K562 (cell line): ENCODE results near the gene COX6A2. TPM values are rescaled to one million over a fixed set of nuclear protein-coding genes. Genes with fewer than 3 reads are reported as not detected.

Experiments used
- ARID4B ChIP-seq: sonication (generic); formaldehyde crosslinking; IDR thresholded peaks from 2 replicates; pipeline ENCODE4 v1.8.0; 2022; ENCODE audit warnings: mild to moderate bottlenecking, missing genetic modification reagents
- ATF7 ChIP-seq: fragments of 450-650 bp; IDR thresholded peaks from 2 replicates; pipeline ENCODE4 v1.7.1; 2014; ENCODE audit warnings: mild to moderate bottlenecking, moderate library complexity
- RBBP5 ChIP-seq: fragments of 200-600 bp; sonication (generic); IDR thresholded peaks from 2 replicates; pipeline ENCODE4 v1.6.1; 2012; ENCODE audit warnings: borderline replicate concordance, mild to moderate bottlenecking, low read length, control low read depth, inconsistent platforms; ENCODE audit not compliant: insufficient read depth, poor library complexity, severe bottlenecking
- SNIP1 ChIP-seq: fragments of 450-650 bp; IDR thresholded peaks from 2 replicates; pipeline ENCODE4 v1.7.1; 2017; ENCODE audit warnings: low read depth, mild to moderate bottlenecking
- USF1 ChIP-seq: sonication (generic); formaldehyde crosslinking; IDR thresholded peaks from 2 replicates; pipeline ENCODE4 v1.9.0; 2022; ENCODE audit warnings: mild to moderate bottlenecking, missing genetic modification reagents
- ZBTB26 ChIP-seq: fragments of 450-650 bp; formaldehyde crosslinking; IDR thresholded peaks from 2 replicates; pipeline ENCODE4 v1.4.0; 2022; ENCODE audit warnings: missing genetic modification characterization
- ZC3H4 ChIP-seq: sonication (generic); formaldehyde crosslinking; IDR thresholded peaks from 2 replicates; pipeline ENCODE4 v1.9.0; 2021; ENCODE audit warnings: missing genetic modification reagents, borderline replicate concordance
- ZNF263 ChIP-seq: sonication (generic); formaldehyde crosslinking; IDR thresholded peaks from 2 replicates; pipeline ENCODE4 v1.8.0; 2022; ENCODE audit warnings: mild to moderate bottlenecking, missing genetic modification reagents, borderline replicate concordance
- ZNF316 ChIP-seq: fragments of 450-650 bp; IDR thresholded peaks from 2 replicates; pipeline ENCODE4 v1.6.1; 2016
- ZNF511 ChIP-seq: sonication (generic); formaldehyde crosslinking; IDR thresholded peaks from 2 replicates; pipeline ENCODE4 v1.8.0; 2022; ENCODE audit warnings: mild to moderate bottlenecking, missing genetic modification reagents
- ZNF639 ChIP-seq, 2 experiments: fragments of 200-800 bp in 1 of 2; sonication (Bioruptor generic) in 1 of 2; sonication (generic) in 1 of 2; formaldehyde crosslinking in 1 of 2; IDR thresholded peaks in 1 of 2; conservative IDR thresholded peaks in 1 of 2; 2 replicates each; pipeline versions ENCODE4 v1.5.0 to v1.6.1; 2016 to 2020; ENCODE audit warnings: missing compliant biosample characterization in 1 of 2, missing genetic modification characterization in 1 of 2, missing genetic modification reagents in 1 of 2
- ZNF717 ChIP-seq: fragments of 250-450 bp; sonication (Bioruptor Pico); IDR thresholded peaks from 2 replicates; pipeline ENCODE4 v1.5.0; 2021
- polyA plus RNA-seq, 8 experiments: library from polyadenylated mRNA; depleted of rRNA in 4 of 8; stranded (reverse) in 5 of 8; unstranded in 3 of 8; fragments of >200 nt; fragmentation: Nextera tagmentation in 2 of 8; fragmentation: Illumina TruSeq in 1 of 8; extraction: Ambion mirVana in 2 of 8; extraction: Trizol in 1 of 8; gene quantifications; 2 replicates each; pipeline versions ENCODE4 v1.2.1 to v1.2.3, GENCODE V29; 2011 to 2014; ENCODE audit warnings: inconsistent platforms in 1 of 8, missing spikeins in 1 of 8
- total RNA-seq, 7 experiments: library from RNA; depleted of rRNA in 6 of 7; stranded (reverse); fragments of >200 nt in 6 of 7; fragmentation: Illumina TruSeq in 2 of 7; extraction: Trizol in 2 of 7; gene quantifications; 2 replicates each; pipeline versions ENCODE4 v1.2.1 to v1.2.3, GENCODE V29; 2011 to 2021; ENCODE audit warnings: low replicate concordance in 1 of 7

Gene COX6A2
- total and polyA plus RNA-seq, 9 of the 15 experiments (the other 6 are each of a cell fraction or from before 2014, with no cell fraction given) = not detected

- TF ChIP-seq ZC3H4 (no peak), ARID4B (0 out of 2 replicates have a peak, but pooled peaks have one; percentile 40), ZBTB26 (CRISPR knock-in tag) (0 out of 2 replicates have a peak, but pooled peaks have one; percentile 58), ATF7 (peak; percentile 97), ZNF717 (no peak), RBBP5 (no peak), ZNF263 (CRISPR knock-in tag) (no peak), SNIP1 (no peak), ZNF316 (peak; percentile 100), ZNF639 (CRISPR knock-in tag; conservative IDR thresholded peaks at IDR 0.05 in 1 of 2, IDR thresholded peaks at IDR 0.05 in 1 of 2) (no peak), USF1 (CRISPR knock-in tag) (no peak), ZNF511 (CRISPR knock-in tag) (no peak)
Observed at GRCh38 chr16:31453255-31454204, 25.4 kb upstream of the COX6A2 start (continued).
